HEK293T (cell line): ENCODE results near the gene OR2C3.

Source experiments
- ARNT ChIP-seq: fragments of 450-650 bp; IDR thresholded peaks from 2 replicates; pipeline ENCODE4 v1.6.1; 2017; ENCODE audit warnings: mild to moderate bottlenecking
- BHLHE40 ChIP-seq: fragments of 450-650 bp; IDR thresholded peaks from 2 replicates; pipeline ENCODE4 v1.6.1; 2016; ENCODE audit warnings: mild to moderate bottlenecking, moderate library complexity, borderline replicate concordance
- ELF4 ChIP-seq: fragments of 450-650 bp; IDR thresholded peaks from 2 replicates; pipeline ENCODE4 v1.6.1; 2017; ENCODE audit warnings: antibody characterized with exemption
- FOXA1 ChIP-seq: fragments of 450-650 bp; IDR thresholded peaks from 2 replicates; pipeline ENCODE4 v1.6.1; 2016; ENCODE audit warnings: mild to moderate bottlenecking
- FOXK2 ChIP-seq: fragments of 450-650 bp; IDR thresholded peaks from 2 replicates; pipeline ENCODE4 v1.6.1; 2016; ENCODE audit warnings: mild to moderate bottlenecking
- FOXM1 ChIP-seq: fragments of 450-650 bp; IDR thresholded peaks from 2 replicates; pipeline ENCODE4 v1.6.1; 2017; ENCODE audit warnings: mild to moderate bottlenecking, borderline replicate concordance
- HDGF ChIP-seq: fragments of 450-650 bp; IDR thresholded peaks from 2 replicates; pipeline ENCODE4 v1.6.1; 2017; ENCODE audit warnings: antibody characterized with exemption, borderline replicate concordance
- L3MBTL2 ChIP-seq: fragments of 450-650 bp; conservative IDR thresholded peaks from 2 replicates; pipeline ENCODE4 v1.6.1; 2016; ENCODE audit warnings: mild to moderate bottlenecking
- NFRKB ChIP-seq: fragments of 450-650 bp; IDR thresholded peaks from 2 replicates; pipeline ENCODE4 v1.6.1; 2016; ENCODE audit warnings: mild to moderate bottlenecking, moderate library complexity
- SP1 ChIP-seq: fragments of 450-650 bp; IDR thresholded peaks from 2 replicates; pipeline ENCODE4 v1.6.1; 2017
- SUZ12 ChIP-seq: fragments of 450-650 bp; IDR thresholded peaks from 2 replicates; pipeline ENCODE4 v1.6.1; 2016; ENCODE audit warnings: mild to moderate bottlenecking
- TARDBP ChIP-seq: fragments of 450-650 bp; IDR thresholded peaks from 2 replicates; pipeline ENCODE4 v1.6.1; 2016
- ZNF384 ChIP-seq: fragments of 450-650 bp; IDR thresholded peaks from 2 replicates; pipeline ENCODE4 v1.6.1; 2016
- TF ChIP-seq, protein P1 (sequence below): fragments of 450-650 bp; IDR thresholded peaks from 2 replicates; pipeline ENCODE4 v1.6.1; 2016

DNA sequence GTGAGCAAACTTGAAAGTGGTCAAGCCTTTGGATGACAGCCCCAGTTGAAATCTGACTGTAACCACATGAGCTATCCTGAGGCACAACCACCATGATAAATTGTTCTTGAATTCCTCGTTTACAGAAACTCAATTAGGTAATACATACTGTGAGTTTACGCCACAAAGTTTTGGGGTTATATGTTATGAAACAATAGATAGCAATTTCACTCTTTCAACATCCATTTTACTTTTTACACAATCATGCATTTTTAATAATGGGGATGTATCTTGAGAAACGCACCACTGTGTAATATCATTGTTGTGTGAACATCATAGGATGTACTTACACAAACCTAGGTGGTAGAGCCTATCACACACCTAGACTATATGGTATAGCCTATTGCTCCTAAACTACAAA is 35.4 kb downstream of the OR2C3 start:
- TF ChIP-seq FOXK2, result no peak
- TF ChIP-seq HDGF, result no peak
- no peak for TF ChIP-seq TARDBP
- no peak for TF ChIP-seq FOXA1
- TF ChIP-seq SUZ12, result no peak
- TF ChIP-seq BHLHE40, result no peak
- TF ChIP-seq ELF4, result no peak
- TF ChIP-seq, protein P1, sequence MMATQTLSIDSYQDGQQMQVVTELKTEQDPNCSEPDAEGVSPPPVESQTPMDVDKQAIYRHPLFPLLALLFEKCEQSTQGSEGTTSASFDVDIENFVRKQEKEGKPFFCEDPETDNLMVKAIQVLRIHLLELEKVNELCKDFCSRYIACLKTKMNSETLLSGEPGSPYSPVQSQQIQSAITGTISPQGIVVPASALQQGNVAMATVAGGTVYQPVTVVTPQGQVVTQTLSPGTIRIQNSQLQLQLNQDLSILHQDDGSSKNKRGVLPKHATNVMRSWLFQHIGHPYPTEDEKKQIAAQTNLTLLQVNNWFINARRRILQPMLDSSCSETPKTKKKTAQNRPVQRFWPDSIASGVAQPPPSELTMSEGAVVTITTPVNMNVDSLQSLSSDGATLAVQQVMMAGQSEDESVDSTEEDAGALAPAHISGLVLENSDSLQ, result no peak
- TF ChIP-seq FOXM1, result no peak
- no peak for TF ChIP-seq ZNF384
- TF ChIP-seq ARNT, result no peak
- TF ChIP-seq SP1, result no peak
- no peak for TF ChIP-seq NFRKB
- no peak for TF ChIP-seq L3MBTL2
